K562 (cell line): ENCODE measurements around the gene GPATCH4. TPM values are rescaled to one million over a fixed set of nuclear protein-coding genes. Genes with fewer than 3 reads are reported as not detected.

Experiments used
- ATAC-seq: fragments of 200-7000 bp; cut with Tn5 transposase; 3 replicates; pipeline ENCODE4 v1.9.1; 2020; ENCODE audit warnings: moderate library complexity
- BruUV-seq: library from RNA; stranded (reverse); fragments of 400-500 nt; replicated peaks from 2 replicates; lab custom pipeline; 2021; lab: Mats Ljungman, UMichigan
- CTCF ChIA-PET: fragments of 300-600 bp; formaldehyde crosslinking; extraction: SDS; loops from one replicate; lab custom pipeline; 2021; ENCODE audit warnings: low intra/inter-chr PET ratio; lab: Yijun Ruan, JAX
- POLR2A ChIA-PET: fragments of 300-600, 350-650 bp; sonication (Branson Sonifier 250); formaldehyde crosslinking; extraction: SDS; loops from one replicate; lab custom pipeline; 2021; ENCODE audit warnings: antibody characterized with exemption, inconsistent platforms; lab: Yijun Ruan, JAX
- DNase-seq, 4 experiments: peaks; one replicate each; pipeline versions ENCODE4 v3.0.0 to v3.0.0-alpha.2; 2011 to 2018; ENCODE audit warnings: low spot score in 3 of 4, mixed read lengths in 3 of 4; ENCODE audit errors: extremely low read depth in 1 of 4
- FAIRE-seq: peaks from 2 replicates; lab custom pipeline; 2011; peaks lifted over from hg19 to GRCh38; lab: Jason Lieb, UNC
- H2AFZ ChIP-seq: 2 replicates; pipeline ENCODE4 v1.6.0; 2011; ENCODE audit warnings: low read depth, low read length, control low read depth, inconsistent platforms
- H3K27ac ChIP-seq: fragments of 200-600 bp; 3 replicates; pipeline ENCODE4 v1.8.0; 2011; ENCODE audit warnings: low read depth, mild to moderate bottlenecking, control low read depth, inconsistent platforms, low read length, moderate library complexity, mixed read lengths; ENCODE audit errors: extremely low read depth
- H3K27me3 ChIP-seq, 2 experiments: fragments of 300-600 bp in 1 of 2; 2 replicates in 1 of 2; 3 replicates in 1 of 2; pipeline versions ENCODE4 v1.6.0 to v1.8.0; 2011; ENCODE audit warnings: inconsistent platforms in 2 of 2, low read length in 2 of 2, mild to moderate bottlenecking in 1 of 2, mixed read lengths in 1 of 2, moderate library complexity in 1 of 2; ENCODE audit not compliant: control insufficient read depth in 2 of 2, insufficient read depth in 2 of 2
- H3K36me3 ChIP-seq: fragments of 300-600 bp; 3 replicates; pipeline ENCODE4 v1.8.0; 2011; ENCODE audit warnings: mild to moderate bottlenecking, low read length, inconsistent platforms; ENCODE audit not compliant: control insufficient read depth, insufficient read depth
- H3K4me1 ChIP-seq, 2 experiments: fragments of 200-600 bp in 1 of 2; replicated peaks in 1 of 2; 2 replicates in 1 of 2; 3 replicates in 1 of 2; pipeline versions ENCODE4 v1.5.1 to v1.8.0; 2011; ENCODE audit warnings: inconsistent platforms in 2 of 2, low read length in 2 of 2, mild to moderate bottlenecking in 1 of 2, mixed read lengths in 1 of 2, moderate library complexity in 1 of 2; ENCODE audit not compliant: control insufficient read depth in 2 of 2, insufficient read depth in 2 of 2
- H3K4me2 ChIP-seq: 2 replicates; pipeline ENCODE4 v1.6.1; 2011; ENCODE audit warnings: low read length, control low read depth, inconsistent platforms, mixed read lengths; ENCODE audit not compliant: insufficient read depth
- H3K4me3 ChIP-seq: fragments of 200-600 bp; sonication (generic), shearing (Covaris generic); 2 replicates; pipeline ENCODE4 v1.5.1; 2016; ENCODE audit warnings: control low read depth, inconsistent platforms
- H3K79me2 ChIP-seq: fragments of 200-600 bp; 3 replicates; pipeline ENCODE4 v1.8.0; 2011; ENCODE audit warnings: low read length, inconsistent platforms; ENCODE audit not compliant: control insufficient read depth, insufficient read depth
- H3K9ac ChIP-seq, 2 experiments: 2 replicates each; pipeline versions ENCODE4 v1.6.0 to v1.6.1; 2011; ENCODE audit warnings: low read depth in 2 of 2, low read length in 2 of 2, control low read depth in 1 of 2, inconsistent platforms in 1 of 2, mild to moderate bottlenecking in 1 of 2, mixed read lengths in 1 of 2; ENCODE audit not compliant: insufficient read depth in 1 of 2
- H3K9me1 ChIP-seq: one replicate; pipeline ENCODE4 v1.6.0; 2011; ENCODE audit warnings: inconsistent platforms, mild to moderate bottlenecking, low read length, moderate library complexity; ENCODE audit not compliant: control insufficient read depth, insufficient read depth
- H3K9me3 ChIP-seq: replicated peaks from 2 replicates; pipeline ENCODE4 v1.5.1; 2011; ENCODE audit warnings: low read depth, low read length, inconsistent platforms; ENCODE audit not compliant: control insufficient read depth, insufficient read depth
- H4K20me1 ChIP-seq: replicated peaks from 2 replicates; pipeline ENCODE4 v1.6.1; 2011; ENCODE audit warnings: low read length, inconsistent platforms, mixed read lengths; ENCODE audit not compliant: control insufficient read depth, insufficient read depth
- ARID1B ChIP-seq: fragments of 450-650 bp; IDR thresholded peaks from 2 replicates; pipeline ENCODE4 v1.6.1; 2016; ENCODE audit warnings: antibody characterized with exemption, mild to moderate bottlenecking, inconsistent platforms
- CBFA2T2 ChIP-seq: fragments of 450-650 bp; conservative IDR thresholded peaks from 2 replicates; pipeline ENCODE4 v1.6.1; 2017; ENCODE audit warnings: mild to moderate bottlenecking
- CBFA2T3 ChIP-seq: fragments of 450-650 bp; IDR thresholded peaks from 2 replicates; pipeline ENCODE4 v1.6.1; 2017
- SNRNP70 ChIP-seq: fragments of 200-400 bp; formaldehyde crosslinking; optimal IDR thresholded peaks from 2 replicates; pipeline ENCODE3; 2017; ENCODE audit warnings: low read depth, low read length
- WGBS: fragments of 100-300 bp; shearing (Covaris generic); methylation state at CpG from one replicate; pipeline ENCODE4 v1.1.6; 2016; ENCODE audit warnings: low coverage, mixed read lengths; ENCODE audit not compliant: insufficient coverage; ENCODE audit errors: missing lambda C conversion rate; 5-methylcytosine and 5-hydroxymethylcytosine counted together
- in situ Hi-C: fragments of 300-500 bp; cut with MboI; formaldehyde crosslinking; loops from 4 replicates; pipeline ENCODE4 v1.15.0; 2018; ENCODE audit warnings: inconsistent platforms, mixed read lengths
- intact Hi-C: fragments of 100-400 bp; cut with micrococcal nuclease; formaldehyde crosslinking; loops from 2 replicates; pipeline ENCODE4 v1.14.2; 2022
- polyA plus RNA-seq, 8 experiments: library from polyadenylated mRNA; depleted of rRNA in 4 of 8; stranded (reverse) in 5 of 8; unstranded in 3 of 8; fragments of >200 nt; fragmentation: Nextera tagmentation in 2 of 8; fragmentation: Illumina TruSeq in 1 of 8; extraction: Ambion mirVana in 2 of 8; extraction: Trizol in 1 of 8; gene quantifications; 2 replicates each; pipeline versions ENCODE4 v1.2.1 to v1.2.3, GENCODE V29; 2011 to 2014; ENCODE audit warnings: inconsistent platforms in 1 of 8, missing spikeins in 1 of 8
- total RNA-seq, 7 experiments: library from RNA; depleted of rRNA in 6 of 7; stranded (reverse); fragments of >200 nt in 6 of 7; fragmentation: Illumina TruSeq in 2 of 7; extraction: Trizol in 2 of 7; gene quantifications; 2 replicates each; pipeline versions ENCODE4 v1.2.1 to v1.2.3, GENCODE V29; 2011 to 2021; ENCODE audit warnings: low replicate concordance in 1 of 7

GPATCH4 gene
- total and polyA plus RNA-seq, 9 of the 15 experiments (the other 6 are each of a cell fraction or from before 2014, with no cell fraction given): 43.7 to 105 (median 76.5) TPM

DNA sequence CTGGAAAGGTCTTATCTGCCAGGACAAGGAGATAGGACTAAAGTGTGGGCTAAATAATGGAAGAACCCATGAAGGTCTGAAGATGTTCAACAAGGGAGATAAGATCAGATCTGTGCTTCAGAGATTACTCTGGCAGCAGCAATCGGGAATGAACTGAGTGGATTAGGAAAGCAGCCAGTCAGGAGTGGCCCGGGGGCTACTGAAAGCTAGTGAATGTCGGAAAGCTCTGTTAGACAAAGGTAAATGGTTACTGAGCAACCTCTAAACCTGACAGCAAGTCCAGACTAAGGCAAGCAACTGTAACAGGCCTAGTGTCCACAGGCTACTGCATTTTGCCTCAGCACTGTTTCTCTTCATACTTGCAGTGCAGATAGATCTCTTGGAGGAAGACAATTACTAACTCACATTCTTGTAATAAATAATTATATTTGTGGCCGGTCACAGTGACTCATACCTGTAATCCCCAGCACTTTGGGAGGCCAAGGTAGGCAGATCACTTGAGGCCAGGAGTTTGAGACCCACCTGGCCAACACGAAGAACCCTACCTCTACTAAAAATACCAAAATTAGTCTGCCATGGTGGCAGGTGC is 41.4 kb downstream of the GPATCH4 start:
- no peak overlapping the region for H2AFZ ChIP-seq
- H4K20me1 ChIP-seq: no peaks in the 10 kb centered on the region; the same call in 1 of the 2 replicates
- ATAC-seq: no peak; the same call in 2 of the 3 replicates
- WGBS: 29% methylated on average over 5 of the region's 5 CpGs
- FAIRE-seq: peak; percentile 73
- no peaks in the 10 kb centered on the region for H3K27me3 ChIP-seq
- in situ Hi-C loops: no loop called here
- no peak overlapping the region for H3K4me2 ChIP-seq
- intact Hi-C loops: no loop called here
- no peak overlapping the region for H3K27ac ChIP-seq
- CTCF ChIA-PET: no interaction called here
- H3K36me3 ChIP-seq: peaks cover 46% of the 10 kb centered on the region
- no TSS peak for BruUV-seq
- peaks cover 0 to 2% of the 10 kb centered on the region in 2 experiments; a peak in 1 of 5 replicates for H3K4me1 ChIP-seq
- DNase-seq: peak in 1 of 4 experiments; percentile 12
- POLR2A ChIA-PET: interaction anchor here (0.5 to 1.6 kb wide), 4 partner anchors 9 to 136 kb away, joined by 3 to 4 read pairs (median 3); no protein-coding TSS in a partner anchor
- TF ChIP-seq SNRNP70 (no peak), ARID1B (0 out of 2 replicates have a peak, but pooled peaks have one; percentile 37), CBFA2T3 (peak; percentile 50; the same call in 1 of the 2 replicates), CBFA2T2 (0 out of 2 replicates have a peak, but pooled peaks have one; percentile 13)
- H3K9me3 ChIP-seq: no peaks in the 10 kb centered on the region
- no peaks in the 10 kb centered on the region for H3K79me2 ChIP-seq
- H3K9me1 ChIP-seq: no peaks in the 10 kb centered on the region
- H3K9ac ChIP-seq: no peak overlapping the region
- no peak overlapping the region for H3K4me3 ChIP-seq
